Lung (tissue), 12 donors: ENCODE measurements around the gene PMPCA. TPM values are rescaled to one million over a fixed set of nuclear protein-coding genes. Genes with fewer than 3 reads are reported as not detected.

Experiments
- ATAC-seq: fragments of 200-7000 bp; cut with Tn5 transposase; one replicate; pipeline ENCODE4 v1.9.1; 2020; ENCODE audit warnings: moderate number of reproducible peaks; ENCODE audit not compliant: insufficient read depth, low FRiP score
- DNase-seq, 3 donors: peaks; one replicate each; pipeline ENCODE4 v3.0.0-alpha.2; 2013 to 2017
- H3K27ac ChIP-seq, 2 donors: one replicate each; pipeline ENCODE4 v1.5.1; 2013; ENCODE audit warnings: mild to moderate bottlenecking in 2 of 2, moderate library complexity in 2 of 2, control low read depth in 1 of 2, inconsistent platforms in 1 of 2, low read depth in 1 of 2, low read length in 1 of 2
- H3K27me3 ChIP-seq, 3 donors: one replicate each; pipeline ENCODE4 v1.5.1; 2013; ENCODE audit warnings: low read length in 2 of 3; ENCODE audit not compliant: control insufficient read depth in 3 of 3, insufficient read depth in 3 of 3
- H3K36me3 ChIP-seq, 4 donors: one replicate each; pipeline ENCODE4 v1.5.1; 2013; ENCODE audit warnings: low read length in 4 of 4, mild to moderate bottlenecking in 1 of 4, moderate library complexity in 1 of 4; ENCODE audit not compliant: control insufficient read depth in 4 of 4, insufficient read depth in 4 of 4
- H3K4me1 ChIP-seq, 5 donors: one replicate each; pipeline ENCODE4 v1.5.1; 2013; ENCODE audit warnings: low read length in 5 of 5, mild to moderate bottlenecking in 2 of 5, moderate library complexity in 1 of 5; ENCODE audit not compliant: control insufficient read depth in 5 of 5, insufficient read depth in 5 of 5
- H3K4me3 ChIP-seq: one replicate; pipeline ENCODE4 v1.5.1; 2013; ENCODE audit warnings: mild to moderate bottlenecking, control low read depth, moderate library complexity
- H3K9ac ChIP-seq, 2 donors: one replicate each; pipeline ENCODE4 v1.5.1; 2013; ENCODE audit warnings: low read length in 2 of 2, control low read depth in 1 of 2; ENCODE audit not compliant: insufficient read depth in 1 of 2
- H3K9me3 ChIP-seq, 4 donors: one replicate each; pipeline ENCODE4 v1.5.1; 2013; ENCODE audit warnings: low read length in 3 of 4, mild to moderate bottlenecking in 1 of 4, moderate library complexity in 1 of 4; ENCODE audit not compliant: control insufficient read depth in 4 of 4, insufficient read depth in 3 of 4
- WGBS, 2 donors: extraction: QIAGEN DNeasy Blood & Tissue Kit; methylation state at CpG; one replicate each; pipeline ENCODE4 v1.1.7; 2013; 5-methylcytosine and 5-hydroxymethylcytosine counted together
- polyA plus RNA-seq, 2 donors: library from polyadenylated mRNA; stranded (reverse); fragments of 200-250 nt; gene quantifications; one replicate each; pipeline ENCODE4 v1.2.1, GENCODE V29; 2013
- total RNA-seq, 2 donors: library from RNA; depleted of rRNA in 1 of 2; stranded (reverse); fragments of >200 nt in 1 of 2; gene quantifications; one replicate each; pipeline ENCODE4 v1.2.1, GENCODE V29; 2014 to 2021
- TF ChIP-seq, protein P1 (sequence below): IDR thresholded peaks from 2 replicates; pipeline ENCODE4 v1.5.1; 2012; ENCODE audit warnings: mild to moderate bottlenecking; ENCODE audit errors: control extremely low read depth, extremely low read depth
- donor health status: control.
- donor health status: control.
- donor health status: Bipolar disorder and iron deficiency.
- donor health status: healthy.
- donor health status: DM: yes; HTN: yes; CAD: no.

The PMPCA gene
- total and polyA plus RNA-seq, 4 donors: 26.5 to 46.7 (median 40.5) TPM

DNA sequence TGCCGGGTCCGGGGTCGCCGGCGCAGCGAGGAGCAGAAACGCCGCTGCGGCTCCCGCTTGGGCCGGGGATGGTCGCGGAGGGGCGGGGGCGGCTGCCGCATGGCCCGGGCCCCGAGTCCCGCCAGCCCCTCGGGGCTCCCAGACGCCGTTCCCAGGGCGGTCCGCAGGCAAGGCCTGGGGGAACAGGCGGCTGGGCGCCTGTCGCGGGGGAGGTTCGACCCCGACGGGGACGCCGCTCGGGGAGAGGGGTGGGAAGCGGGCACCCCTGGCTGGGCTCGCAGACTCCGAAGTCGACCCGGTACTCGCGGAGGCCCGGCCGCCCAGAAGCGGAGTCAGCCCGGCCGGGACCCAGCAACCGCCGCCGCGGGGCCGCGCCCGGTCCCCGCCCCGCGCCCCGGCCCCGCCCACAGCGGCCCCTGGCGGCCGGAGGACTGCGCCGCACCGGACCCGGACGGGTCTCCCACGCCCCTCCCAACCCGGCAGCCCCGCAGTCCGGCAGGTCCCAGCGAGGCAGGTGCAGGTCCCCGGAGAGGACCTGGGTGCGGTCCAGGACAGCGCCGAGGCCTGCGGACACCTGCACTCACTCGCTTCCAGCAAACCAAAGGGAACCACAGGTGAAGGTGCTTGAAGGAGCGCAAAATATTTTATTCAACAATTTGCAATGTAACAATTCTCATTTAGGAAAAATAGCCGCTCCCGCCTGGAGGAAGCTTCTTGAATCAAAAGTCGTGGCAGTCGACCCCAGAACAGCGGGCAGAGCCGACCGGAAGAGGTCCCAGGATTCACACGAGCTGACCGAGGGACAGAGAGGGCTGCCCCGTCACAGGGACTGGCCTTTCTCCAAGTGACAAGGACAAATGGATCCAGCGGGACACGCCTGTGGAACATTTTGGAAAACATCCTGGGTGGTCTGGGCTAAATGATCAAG is 29.3 kb downstream of the PMPCA start, which contains the start of gene INPP5E:
TSS of gene INPP5E (minus strand) at position 365 of the 928 bp plus-strand sequence. CDS start 426 bp downstream, outside the sequence.
- DNase-seq (peak; percentile 68 to 83 (median 79)), ATAC-seq (peak; percentile 90)
- Histone ChIP-seq H3K36me3 (peaks cover 5 to 34% (median 21%) of the 10 kb centered on the region in 4 donors), H3K27ac (peak within 1 kb of the TSS; percentile 55 to 78), H3K9ac (peak within 1 kb of the TSS in 1 of 2 donors; percentile 55), H3K4me3 (peak within 1 kb of the TSS; percentile 78), H3K4me1 (peaks cover 4 to 24% (median 11%) of the 10 kb centered on the region in 5 donors), H3K27me3 (no peaks in the 10 kb centered on the region), H3K9me3 (no peaks in the 10 kb centered on the region)
- 7 to 15% methylated on average over 49 to 90 of the region's 90 CpGs for WGBS, 2 donors
- TF ChIP-seq, protein P1, sequence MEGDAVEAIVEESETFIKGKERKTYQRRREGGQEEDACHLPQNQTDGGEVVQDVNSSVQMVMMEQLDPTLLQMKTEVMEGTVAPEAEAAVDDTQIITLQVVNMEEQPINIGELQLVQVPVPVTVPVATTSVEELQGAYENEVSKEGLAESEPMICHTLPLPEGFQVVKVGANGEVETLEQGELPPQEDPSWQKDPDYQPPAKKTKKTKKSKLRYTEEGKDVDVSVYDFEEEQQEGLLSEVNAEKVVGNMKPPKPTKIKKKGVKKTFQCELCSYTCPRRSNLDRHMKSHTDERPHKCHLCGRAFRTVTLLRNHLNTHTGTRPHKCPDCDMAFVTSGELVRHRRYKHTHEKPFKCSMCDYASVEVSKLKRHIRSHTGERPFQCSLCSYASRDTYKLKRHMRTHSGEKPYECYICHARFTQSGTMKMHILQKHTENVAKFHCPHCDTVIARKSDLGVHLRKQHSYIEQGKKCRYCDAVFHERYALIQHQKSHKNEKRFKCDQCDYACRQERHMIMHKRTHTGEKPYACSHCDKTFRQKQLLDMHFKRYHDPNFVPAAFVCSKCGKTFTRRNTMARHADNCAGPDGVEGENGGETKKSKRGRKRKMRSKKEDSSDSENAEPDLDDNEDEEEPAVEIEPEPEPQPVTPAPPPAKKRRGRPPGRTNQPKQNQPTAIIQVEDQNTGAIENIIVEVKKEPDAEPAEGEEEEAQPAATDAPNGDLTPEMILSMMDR: no peak

DNA sequence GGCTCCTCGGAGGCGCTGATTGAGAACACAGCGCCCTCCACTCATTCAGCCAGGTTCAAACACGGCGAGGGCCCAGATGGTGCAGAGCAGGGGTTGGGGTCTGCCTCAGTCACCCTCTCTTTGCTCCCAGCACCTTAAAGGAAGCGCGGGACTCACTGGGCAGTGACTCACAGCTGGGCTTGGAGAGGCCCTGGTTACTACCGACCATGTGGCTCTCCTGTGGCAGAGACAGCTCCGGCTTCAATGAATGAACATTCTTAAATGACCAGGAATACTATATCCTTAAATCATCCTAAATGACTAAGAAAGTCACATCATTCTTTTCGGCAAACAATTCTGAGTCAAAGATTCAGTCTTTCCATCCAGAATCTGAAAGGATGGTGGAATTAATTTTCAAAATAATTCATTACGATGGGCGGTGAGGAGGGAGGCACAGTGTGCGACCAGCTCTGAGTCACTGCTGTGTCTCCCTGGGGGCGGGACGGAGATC is 30.8 kb downstream of the PMPCA start:
- 95 to 97% methylated on average over 15 of the region's 15 CpGs for WGBS, 2 donors
- H3K27me3 ChIP-seq: no peaks in the 10 kb centered on the region
- peaks cover 13 to 44% (median 30%) of the 10 kb centered on the region in 4 donors for H3K36me3 ChIP-seq
- H3K4me3 ChIP-seq: no peak overlapping the region
- H3K9ac ChIP-seq: no peak overlapping the region
- ATAC-seq (no peak), DNase-seq (no peak)
- no peaks in the 10 kb centered on the region for H3K9me3 ChIP-seq
- H3K4me1 ChIP-seq: peaks cover 4 to 24% (median 10%) of the 10 kb centered on the region in 5 donors
- H3K27ac ChIP-seq: no peak overlapping the region
- TF ChIP-seq, protein P1: no peak

DNA sequence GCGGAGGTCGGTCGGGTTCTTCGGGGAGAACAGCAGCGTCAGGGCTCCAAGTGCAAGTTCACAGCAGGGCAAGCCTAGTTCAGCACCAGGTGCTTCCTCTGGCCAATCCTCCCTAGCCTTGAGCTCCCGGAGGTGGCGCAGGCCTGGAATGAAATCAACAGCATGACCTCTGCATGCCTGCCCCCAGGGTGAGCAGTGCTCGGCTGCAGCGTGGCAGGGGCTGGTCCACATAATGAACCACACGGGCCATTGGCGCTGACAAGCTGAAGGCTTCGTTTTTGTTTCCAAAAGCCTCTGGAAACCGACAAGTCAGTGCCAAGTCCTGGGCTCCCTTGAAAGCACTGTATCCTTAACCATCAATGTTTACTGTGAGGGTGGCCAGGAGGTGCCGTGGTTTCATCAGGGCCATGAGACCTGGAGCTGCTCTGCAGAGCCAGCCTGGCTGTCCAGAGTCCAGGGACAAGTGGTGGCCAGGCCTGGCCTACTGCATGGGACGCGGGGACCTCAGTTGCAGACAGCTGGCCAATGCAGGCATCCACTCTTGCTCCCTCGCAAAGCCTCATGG is 31.3 kb downstream of the PMPCA start:
- no peak overlapping the region for H3K9ac ChIP-seq
- H3K9me3 ChIP-seq: no peaks in the 10 kb centered on the region
- TF ChIP-seq, protein P1: no peak
- H3K36me3 ChIP-seq: peaks cover 13 to 48% (median 32%) of the 10 kb centered on the region in 4 donors
- H3K27me3 ChIP-seq: no peaks in the 10 kb centered on the region
- no peak overlapping the region for H3K4me3 ChIP-seq
- no peak overlapping the region for H3K27ac ChIP-seq
- ATAC-seq (no peak), DNase-seq (no peak)
- 90 to 95% methylated on average over 17 of the region's 17 CpGs for WGBS, 2 donors
- H3K4me1 ChIP-seq: peaks cover 4 to 24% (median 10%) of the 10 kb centered on the region in 5 donors
